K562 (cell line): ENCODE results near the gene SMIM3. TPM values are rescaled to one million over a fixed set of nuclear protein-coding genes. Genes with fewer than 3 reads are reported as not detected.

Source experiments
- AFF1 ChIP-seq, 2 experiments: fragments of 450-650 bp; IDR thresholded peaks; 2 replicates each; pipeline ENCODE4 v1.6.1; 2018; ENCODE audit warnings: mild to moderate bottlenecking in 2 of 2, low read depth in 1 of 2; ENCODE audit not compliant: partially characterized antibody in 2 of 2
- ARID1B ChIP-seq: fragments of 450-650 bp; IDR thresholded peaks from 2 replicates; pipeline ENCODE4 v1.6.1; 2016; ENCODE audit warnings: antibody characterized with exemption, mild to moderate bottlenecking, inconsistent platforms
- BRD9 ChIP-seq: fragments of 450-650 bp; IDR thresholded peaks from 2 replicates; pipeline ENCODE4 v1.6.1; 2018; ENCODE audit warnings: low read depth; ENCODE audit not compliant: partially characterized antibody
- BRF1 ChIP-seq: IDR thresholded peaks from 3 replicates; pipeline ENCODE4 v1.6.1; 2011; ENCODE audit warnings: borderline replicate concordance, mild to moderate bottlenecking; ENCODE audit not compliant: insufficient read length; ENCODE audit errors: extremely low read depth
- CXXC5 ChIP-seq: fragments of 250-450 bp; sonication (Bioruptor Pico); IDR thresholded peaks from 2 replicates; pipeline ENCODE4 v1.8.0; 2022; ENCODE audit warnings: inconsistent platforms, mild to moderate bottlenecking, moderate library complexity
- HINFP ChIP-seq: fragments of 450-650 bp; conservative IDR thresholded peaks from 2 replicates; pipeline ENCODE4 v1.6.1; 2016; ENCODE audit warnings: missing genetic modification characterization, low read depth, mild to moderate bottlenecking, control low read depth, missing compliant biosample characterization
- PTTG1 ChIP-seq: fragments of 450-650 bp; IDR thresholded peaks from 2 replicates; pipeline ENCODE4 v1.6.1; 2016; ENCODE audit warnings: low read depth, mild to moderate bottlenecking, missing genetic modification characterization, missing compliant biosample characterization
- RNF2 ChIP-seq: sonication (generic); IDR thresholded peaks from 2 replicates; pipeline ENCODE4 v1.6.1; 2016
- TAF9B ChIP-seq: fragments of 450-650 bp; IDR thresholded peaks from 2 replicates; pipeline ENCODE4 v1.6.1; 2018; ENCODE audit warnings: mild to moderate bottlenecking; ENCODE audit not compliant: partially characterized antibody
- TGIF2 ChIP-seq: sonication (generic); formaldehyde crosslinking; IDR thresholded peaks from 2 replicates; pipeline ENCODE4 v1.8.1; 2022; ENCODE audit warnings: mild to moderate bottlenecking, missing genetic modification reagents, moderate library complexity
- ZFP30 ChIP-seq: fragments of 250-450 bp; sonication (Bioruptor Pico); IDR thresholded peaks from 2 replicates; pipeline ENCODE4 v1.8.0; 2022; ENCODE audit warnings: moderate library complexity, mild to moderate bottlenecking, inconsistent platforms, borderline replicate concordance
- ZNF449 ChIP-seq: fragments of 250-450 bp; sonication (Bioruptor Pico); IDR thresholded peaks from 2 replicates; pipeline ENCODE4 v1.8.0; 2022; ENCODE audit warnings: moderate library complexity, mild to moderate bottlenecking, inconsistent platforms
- ZNF644 ChIP-seq: fragments of 200-800 bp; sonication (Bioruptor generic); IDR thresholded peaks from 2 replicates; pipeline ENCODE4 v1.6.1; 2016; ENCODE audit warnings: low read depth, missing genetic modification characterization, missing compliant biosample characterization
- polyA plus RNA-seq, 8 experiments: library from polyadenylated mRNA; depleted of rRNA in 4 of 8; stranded (reverse) in 5 of 8; unstranded in 3 of 8; fragments of >200 nt; fragmentation: Nextera tagmentation in 2 of 8; fragmentation: Illumina TruSeq in 1 of 8; extraction: Ambion mirVana in 2 of 8; extraction: Trizol in 1 of 8; gene quantifications; 2 replicates each; pipeline versions ENCODE4 v1.2.1 to v1.2.3, GENCODE V29; 2011 to 2014; ENCODE audit warnings: inconsistent platforms in 1 of 8, missing spikeins in 1 of 8
- total RNA-seq, 7 experiments: library from RNA; depleted of rRNA in 6 of 7; stranded (reverse); fragments of >200 nt in 6 of 7; fragmentation: Illumina TruSeq in 2 of 7; extraction: Trizol in 2 of 7; gene quantifications; 2 replicates each; pipeline versions ENCODE4 v1.2.1 to v1.2.3, GENCODE V29; 2011 to 2021; ENCODE audit warnings: low replicate concordance in 1 of 7
- TF ChIP-seq, protein P1 (sequence below): sonication (generic); formaldehyde crosslinking; IDR thresholded peaks from 2 replicates; pipeline ENCODE4 v1.8.0; 2022; ENCODE audit warnings: missing genetic modification reagents, mild to moderate bottlenecking, borderline replicate concordance
- TF ChIP-seq, protein P2 (sequence below): fragments of 450-650 bp; IDR thresholded peaks from 2 replicates; pipeline ENCODE4 v1.6.1; 2014; ENCODE audit warnings: low read depth, mild to moderate bottlenecking, moderate library complexity, borderline replicate concordance

Gene SMIM3
- total and polyA plus RNA-seq, 9 of the 15 experiments (the other 6 are each of a cell fraction or from before 2014, with no cell fraction given) = 4.1 to 27.7 (median 13.6) TPM

DNA sequence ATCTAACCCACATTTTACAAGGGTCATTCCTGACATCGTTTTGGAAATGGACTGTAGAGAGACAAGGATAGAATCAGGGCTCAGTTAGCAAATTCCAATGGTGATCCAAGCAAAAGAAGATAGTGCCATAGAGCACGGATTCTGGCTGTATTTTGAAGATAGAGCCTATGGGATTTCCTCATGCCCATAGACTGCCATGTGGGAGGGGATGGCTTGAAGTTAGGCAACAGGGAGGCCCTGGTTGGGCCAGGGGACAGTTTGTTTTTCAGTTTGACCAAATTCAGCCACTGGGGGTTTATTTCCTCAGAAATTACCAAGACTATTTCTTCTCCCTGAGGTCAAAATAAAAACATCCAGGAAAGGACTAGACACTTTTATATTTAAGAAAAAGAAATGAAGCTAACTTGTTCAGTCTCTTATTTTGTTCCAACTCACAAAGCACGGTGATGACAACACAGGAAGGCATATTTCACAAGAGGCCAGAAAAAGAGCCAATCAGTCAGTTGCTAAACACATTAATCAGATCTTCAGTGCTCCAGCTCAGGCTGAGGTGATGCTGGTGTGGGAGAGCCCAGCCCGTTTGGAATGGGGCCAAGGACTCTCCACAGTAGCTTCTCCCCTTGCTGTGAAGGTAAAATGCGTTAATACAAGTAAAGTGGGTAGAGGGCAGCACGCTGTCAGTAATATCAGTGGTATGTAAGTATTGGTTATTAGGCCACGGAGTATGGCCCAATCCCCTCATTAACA lies 15.4 kb upstream of the SMIM3 start (continued):
- TF ChIP-seq AFF1 (IDR thresholded peaks at IDR 0.05; ENCODE audit: low read depth in 1 of 2, partially characterized antibody in 2 of 2) (peak in 1 of 2 experiments; percentile 26), ZFP30 (CRISPR knock-in tag) (no peak), PTTG1 (tag) (peak; percentile 51; the same call in 1 of the 2 replicates), BRD9 (peak; percentile 82), ZNF449 (CRISPR knock-in tag) (peak; percentile 41; the same call in 1 of the 2 replicates), CXXC5 (CRISPR knock-in tag) (peak; percentile 63), ZNF644 (peak; percentile 88), TAF9B (no peak), TGIF2 (no peak), RNF2 (peak; percentile 93), HINFP (tag) (peak; percentile 22; the same call in 1 of the 2 replicates), ARID1B (peak; percentile 67), BRF1 (no peak)
- TF ChIP-seq, protein P1, sequence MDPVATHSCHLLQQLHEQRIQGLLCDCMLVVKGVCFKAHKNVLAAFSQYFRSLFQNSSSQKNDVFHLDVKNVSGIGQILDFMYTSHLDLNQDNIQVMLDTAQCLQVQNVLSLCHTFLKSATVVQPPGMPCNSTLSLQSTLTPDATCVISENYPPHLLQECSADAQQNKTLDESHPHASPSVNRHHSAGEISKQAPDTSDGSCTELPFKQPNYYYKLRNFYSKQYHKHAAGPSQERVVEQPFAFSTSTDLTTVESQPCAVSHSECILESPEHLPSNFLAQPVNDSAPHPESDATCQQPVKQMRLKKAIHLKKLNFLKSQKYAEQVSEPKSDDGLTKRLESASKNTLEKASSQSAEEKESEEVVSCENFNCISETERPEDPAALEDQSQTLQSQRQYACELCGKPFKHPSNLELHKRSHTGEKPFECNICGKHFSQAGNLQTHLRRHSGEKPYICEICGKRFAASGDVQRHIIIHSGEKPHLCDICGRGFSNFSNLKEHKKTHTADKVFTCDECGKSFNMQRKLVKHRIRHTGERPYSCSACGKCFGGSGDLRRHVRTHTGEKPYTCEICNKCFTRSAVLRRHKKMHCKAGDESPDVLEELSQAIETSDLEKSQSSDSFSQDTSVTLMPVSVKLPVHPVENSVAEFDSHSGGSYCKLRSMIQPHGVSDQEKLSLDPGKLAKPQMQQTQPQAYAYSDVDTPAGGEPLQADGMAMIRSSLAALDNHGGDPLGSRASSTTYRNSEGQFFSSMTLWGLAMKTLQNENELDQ = no peak
- TF ChIP-seq, protein P2, sequence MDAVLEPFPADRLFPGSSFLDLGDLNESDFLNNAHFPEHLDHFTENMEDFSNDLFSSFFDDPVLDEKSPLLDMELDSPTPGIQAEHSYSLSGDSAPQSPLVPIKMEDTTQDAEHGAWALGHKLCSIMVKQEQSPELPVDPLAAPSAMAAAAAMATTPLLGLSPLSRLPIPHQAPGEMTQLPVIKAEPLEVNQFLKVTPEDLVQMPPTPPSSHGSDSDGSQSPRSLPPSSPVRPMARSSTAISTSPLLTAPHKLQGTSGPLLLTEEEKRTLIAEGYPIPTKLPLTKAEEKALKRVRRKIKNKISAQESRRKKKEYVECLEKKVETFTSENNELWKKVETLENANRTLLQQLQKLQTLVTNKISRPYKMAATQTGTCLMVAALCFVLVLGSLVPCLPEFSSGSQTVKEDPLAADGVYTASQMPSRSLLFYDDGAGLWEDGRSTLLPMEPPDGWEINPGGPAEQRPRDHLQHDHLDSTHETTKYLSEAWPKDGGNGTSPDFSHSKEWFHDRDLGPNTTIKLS = no peak
